ENCODE measurements around the gene OR3A2.
"Not testable (repeated sequence)": the region's sequence is repeated elsewhere in the genome, so short reads cannot be mapped to it uniquely, and the experiment has no call there.

The OR3A2 gene

DNA sequence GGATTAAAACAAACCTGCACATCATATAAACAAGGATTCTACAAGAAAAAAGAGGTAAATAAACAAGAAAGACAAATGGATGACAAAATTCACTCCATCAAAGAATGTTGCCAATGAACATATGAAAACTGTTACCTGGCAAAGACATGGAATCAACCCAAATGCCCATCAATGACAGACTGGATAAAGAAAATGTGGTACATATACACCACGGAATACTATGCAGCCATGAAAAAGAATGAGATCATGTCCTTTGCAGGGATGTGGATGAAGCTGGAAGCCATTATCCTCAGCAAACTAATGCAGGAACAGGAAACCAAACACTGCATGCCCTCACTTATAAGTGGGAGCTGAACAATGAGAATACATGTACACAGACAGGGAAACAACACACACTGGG is 92.6 kb downstream of the OR3A2 start:
- DNase-seq (ENCODE audit: low read depth) = not testable (repeated sequence)

DNA sequence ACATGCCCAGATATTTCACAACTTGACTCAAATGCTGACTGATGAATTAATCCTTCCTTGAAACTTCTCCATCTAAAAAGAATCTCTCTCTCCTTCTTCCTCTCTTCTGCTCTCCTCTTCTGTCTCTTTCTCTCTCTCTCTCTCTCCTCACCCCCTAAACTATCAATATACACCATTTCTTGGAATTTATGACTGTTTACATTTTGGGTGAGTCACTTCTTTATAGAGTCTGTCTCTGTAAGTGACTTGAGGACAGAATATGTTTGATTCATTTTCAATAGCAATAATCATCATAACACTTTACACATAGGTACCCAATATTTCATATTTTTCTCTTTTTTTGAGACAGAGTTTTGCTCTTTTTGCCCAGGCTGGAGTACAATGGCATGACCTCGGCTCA is 103.2 kb downstream of the OR3A2 start:
- DNase-seq (ENCODE audit: low read depth) = no peak

DNA sequence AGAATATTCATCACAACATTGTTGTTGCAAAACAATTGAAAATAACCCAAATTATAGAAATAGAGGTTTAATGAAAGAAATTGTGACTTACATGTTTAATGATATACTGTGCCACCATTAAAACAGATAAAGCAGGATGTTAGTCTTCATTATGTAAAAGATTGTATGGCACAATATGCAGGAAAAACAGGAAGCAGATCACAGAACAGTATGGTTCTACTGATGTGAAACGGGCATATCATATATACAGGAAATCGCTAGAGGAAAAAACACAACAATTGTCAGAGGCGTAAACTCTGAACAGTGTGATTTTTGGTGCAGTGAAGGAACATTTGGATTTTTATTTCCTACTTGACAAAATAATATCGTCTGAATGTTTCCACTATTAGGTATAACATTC is 110.0 kb downstream of the OR3A2 start:
- no peak for DNase-seq (ENCODE audit: low read depth)

DNA sequence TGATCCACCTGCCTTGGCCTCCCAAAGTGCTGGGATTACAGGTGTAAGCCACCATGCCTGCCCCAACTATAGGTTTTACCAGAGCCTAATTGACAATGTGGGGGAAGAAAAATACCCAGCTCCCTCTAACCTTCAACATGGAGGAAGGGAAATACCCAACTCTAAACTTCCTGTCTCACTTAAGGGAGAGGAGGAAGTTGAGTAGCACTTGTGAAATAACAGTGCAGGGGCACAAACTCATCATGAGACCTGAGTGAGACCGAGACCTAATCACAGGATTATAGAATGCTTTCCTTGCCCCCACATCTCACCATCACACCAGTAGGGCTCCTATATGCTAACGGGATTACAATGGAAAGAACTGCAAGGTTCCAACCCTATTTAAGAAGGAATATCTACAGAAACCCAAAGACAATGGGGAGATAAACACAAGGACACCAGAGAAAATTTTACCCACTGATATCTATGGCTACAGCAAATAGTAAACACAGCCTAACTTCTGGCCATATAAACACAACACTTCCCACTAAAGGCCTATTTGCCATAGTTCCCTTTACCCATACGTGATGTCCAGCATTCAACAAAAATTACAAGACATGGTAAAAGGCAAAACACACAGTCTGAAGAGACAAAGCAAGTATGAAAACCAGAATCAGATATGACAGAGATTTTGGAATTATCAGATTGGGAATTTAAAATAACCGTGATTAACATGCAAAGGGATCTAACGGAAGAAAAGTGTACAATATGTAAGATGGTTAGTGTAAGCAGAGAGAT is 114.8 kb downstream of the OR3A2 start:
- DNase-seq (ENCODE audit: low read depth) = no peak

DNA sequence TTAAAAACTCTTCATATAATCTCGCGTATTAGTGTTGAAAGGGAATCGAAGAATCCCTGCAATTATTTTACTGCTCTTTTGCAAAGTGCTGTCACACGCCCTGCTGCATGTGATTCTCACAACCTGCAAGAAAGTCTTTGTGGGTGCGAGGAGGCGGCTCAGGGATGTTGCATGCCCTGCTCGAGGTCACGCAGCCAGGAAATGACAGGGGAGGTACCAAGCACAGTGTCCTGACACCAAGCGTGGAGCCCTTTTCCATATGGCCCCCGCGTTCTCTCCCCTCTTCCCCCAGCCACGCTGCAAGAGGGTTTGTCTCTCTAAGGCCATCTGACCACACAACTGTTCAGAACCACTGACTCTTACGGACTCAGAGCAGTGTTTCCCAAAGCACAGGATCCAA is 125.5 kb downstream of the OR3A2 start:
- no peak for DNase-seq (ENCODE audit: low read depth)

DNA sequence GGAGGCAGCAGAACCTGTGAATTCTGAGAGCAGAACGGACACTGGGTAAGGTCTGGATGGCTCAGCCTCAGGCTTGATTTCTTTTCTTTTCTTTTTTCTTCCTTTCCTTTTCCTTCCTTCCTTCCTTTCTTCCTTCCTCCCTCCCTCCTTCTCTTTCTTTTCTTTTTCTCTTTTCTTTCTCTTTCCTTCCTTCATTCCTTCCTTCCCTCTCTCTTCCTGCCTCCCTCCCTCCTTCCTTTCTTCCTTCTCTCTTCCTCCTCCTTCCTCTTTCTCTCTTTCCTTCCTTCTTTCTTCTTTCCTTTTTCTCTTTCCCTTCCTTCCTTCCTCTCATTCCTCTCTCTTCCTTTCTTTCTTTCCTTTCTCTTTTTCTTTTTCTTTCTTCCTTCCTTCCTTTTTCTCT is 125.9 kb downstream of the OR3A2 start:
- no peak for DNase-seq (ENCODE audit: low read depth)

DNA sequence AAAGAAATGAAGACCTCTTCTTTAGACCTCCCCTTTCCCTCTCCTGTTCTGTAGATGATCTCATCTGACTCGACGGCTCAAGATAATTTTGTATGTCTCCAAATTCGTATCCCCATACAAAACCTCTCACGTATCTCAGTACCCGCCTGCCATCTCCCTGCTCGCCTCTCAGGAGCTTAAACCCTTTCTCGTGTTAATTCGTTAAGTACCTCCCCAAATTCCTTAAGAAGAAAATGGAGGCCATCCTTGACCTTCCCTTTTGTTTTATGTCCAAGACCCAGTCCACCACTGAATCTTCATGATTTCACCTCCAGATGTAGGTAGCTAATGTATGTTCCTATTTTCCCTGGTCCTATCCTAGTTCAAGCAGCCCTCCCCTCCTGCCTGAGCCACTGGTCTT is 129.5 kb downstream of the OR3A2 start:
- DNase-seq (ENCODE audit: low read depth) = no peak

DNA sequence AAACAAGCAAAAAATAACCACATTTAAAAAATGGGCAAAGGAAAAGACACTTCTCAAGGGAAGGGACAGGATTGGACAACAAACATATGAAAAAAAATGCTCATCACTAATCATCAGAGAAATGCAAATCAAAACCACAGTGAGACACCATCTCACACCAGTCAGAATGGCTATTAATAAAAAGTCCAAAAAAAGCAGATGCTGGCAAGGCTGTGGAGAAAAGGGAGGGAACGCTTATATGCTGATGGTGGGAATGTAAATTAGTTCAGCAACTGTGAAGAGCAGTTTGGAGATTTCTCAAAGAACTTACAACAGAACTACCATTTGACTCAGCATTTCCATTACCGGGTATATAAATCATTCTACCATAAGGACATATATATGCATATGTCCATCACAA is 137.1 kb downstream of the OR3A2 start:
- not testable (repeated sequence) for DNase-seq (ENCODE audit: low read depth)

DNA sequence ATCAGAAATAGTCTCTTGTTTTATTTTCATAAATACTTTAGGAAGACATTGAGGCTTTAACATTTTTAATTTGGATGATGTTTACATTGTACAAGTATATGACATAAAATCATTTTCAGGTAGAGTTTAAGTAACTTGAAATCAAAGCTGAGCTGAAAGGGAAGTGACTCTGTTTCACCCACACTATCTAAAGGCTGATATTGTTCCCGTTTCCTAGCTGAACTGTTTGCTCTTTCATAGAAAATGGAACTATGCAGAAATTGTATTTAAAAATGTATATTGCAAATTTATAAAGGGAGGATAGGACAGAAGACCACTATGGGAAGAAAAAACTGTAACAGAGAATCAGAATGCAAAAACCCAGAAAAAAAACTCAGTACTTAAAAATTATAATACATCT is 141.3 kb downstream of the OR3A2 start:
- DNase-seq (ENCODE audit: low read depth) = not testable (repeated sequence)

DNA sequence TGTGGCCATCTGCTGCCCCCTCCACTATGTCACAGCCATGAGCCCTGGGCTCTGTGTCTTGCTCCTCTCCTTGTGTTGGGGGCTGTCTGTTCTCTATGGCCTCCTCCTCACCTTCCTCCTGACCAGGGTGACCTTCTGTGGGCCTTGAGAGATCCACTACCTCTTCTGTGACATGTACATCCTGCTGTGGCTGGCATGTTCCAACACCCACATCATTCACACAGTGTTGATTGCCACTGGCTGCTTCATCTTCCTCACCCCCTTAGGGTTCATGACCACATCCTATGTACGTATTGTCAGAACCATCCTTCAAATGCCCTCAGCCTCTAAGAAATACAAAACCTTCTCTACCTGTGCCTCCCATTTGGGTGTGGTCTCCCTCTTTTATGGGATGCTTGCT is 145.1 kb downstream of the OR3A2 start:
- not testable (repeated sequence) for DNase-seq (ENCODE audit: low read depth)

DNA sequence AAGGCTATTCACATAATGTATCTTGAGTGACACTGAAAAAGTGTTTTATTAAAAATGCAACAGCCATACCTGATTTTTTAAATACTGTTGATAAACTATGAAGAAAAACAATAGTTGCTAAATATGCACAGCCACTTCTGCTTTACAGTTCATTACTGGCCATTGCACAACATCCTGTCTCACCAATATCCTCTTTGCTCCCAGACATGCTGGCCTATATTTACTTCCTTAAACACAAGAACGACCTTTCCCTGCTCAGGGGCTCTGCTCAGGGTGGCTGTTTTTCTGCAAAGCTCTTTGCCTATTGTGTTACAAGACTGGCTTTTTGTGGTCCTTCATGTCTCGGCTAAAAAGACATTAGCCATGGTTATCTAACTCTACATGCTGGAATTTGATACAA is 147.4 kb downstream of the OR3A2 start:
- DNase-seq (ENCODE audit: low read depth) = not testable (repeated sequence)

DNA sequence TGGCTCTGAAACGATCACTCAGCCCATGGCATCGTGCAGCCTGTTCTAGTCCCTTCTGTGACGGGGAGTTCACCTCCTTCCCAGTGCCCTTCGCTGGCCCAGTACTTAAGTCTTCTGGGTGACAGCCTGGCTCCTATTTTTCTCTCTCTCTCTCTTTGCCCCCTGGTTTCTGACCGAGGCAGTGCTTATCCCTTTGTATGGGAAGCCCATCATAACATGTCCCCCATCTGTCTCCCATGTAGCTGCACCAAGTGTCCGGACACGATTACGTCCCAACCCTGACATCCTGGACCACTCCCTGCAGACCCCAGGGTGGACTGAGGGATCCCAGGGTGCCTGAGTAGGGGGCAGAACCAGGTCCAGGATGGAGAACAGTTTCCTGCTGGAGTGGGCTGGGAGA is 153.8 kb downstream of the OR3A2 start:
- DNase-seq (ENCODE audit: low read depth) = not testable (repeated sequence)

All from non-pigmented ciliary epithelial cell (primary cell).